ENCODE data around the gene RCOR2.

DNA sequence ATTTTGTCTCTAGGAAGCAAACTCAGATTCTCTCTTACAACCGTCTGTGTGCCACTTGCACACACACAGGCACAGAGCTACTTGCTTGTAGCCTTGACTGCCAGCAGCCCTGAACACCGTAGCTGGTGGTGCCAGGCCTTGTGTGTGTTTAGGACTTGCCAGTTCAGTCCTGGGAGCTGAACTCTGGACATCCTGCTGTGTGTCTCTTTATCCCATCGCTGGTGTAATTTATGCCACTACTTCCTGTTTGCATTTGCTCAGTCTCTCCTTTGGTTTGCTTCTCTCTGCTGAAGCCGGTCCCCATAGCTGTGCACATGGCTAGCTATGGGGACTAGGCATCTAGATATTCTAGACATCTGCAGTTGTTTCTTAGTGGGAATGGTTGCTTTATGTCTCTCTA, 54.0 kb downstream of the RCOR2 start:
- TF ChIP-seq EZH2 (IDR thresholded peaks at IDR 0.05; ENCODE audit: insufficient read depth, low read length), result no peak
- TF ChIP-seq, protein P1, sequence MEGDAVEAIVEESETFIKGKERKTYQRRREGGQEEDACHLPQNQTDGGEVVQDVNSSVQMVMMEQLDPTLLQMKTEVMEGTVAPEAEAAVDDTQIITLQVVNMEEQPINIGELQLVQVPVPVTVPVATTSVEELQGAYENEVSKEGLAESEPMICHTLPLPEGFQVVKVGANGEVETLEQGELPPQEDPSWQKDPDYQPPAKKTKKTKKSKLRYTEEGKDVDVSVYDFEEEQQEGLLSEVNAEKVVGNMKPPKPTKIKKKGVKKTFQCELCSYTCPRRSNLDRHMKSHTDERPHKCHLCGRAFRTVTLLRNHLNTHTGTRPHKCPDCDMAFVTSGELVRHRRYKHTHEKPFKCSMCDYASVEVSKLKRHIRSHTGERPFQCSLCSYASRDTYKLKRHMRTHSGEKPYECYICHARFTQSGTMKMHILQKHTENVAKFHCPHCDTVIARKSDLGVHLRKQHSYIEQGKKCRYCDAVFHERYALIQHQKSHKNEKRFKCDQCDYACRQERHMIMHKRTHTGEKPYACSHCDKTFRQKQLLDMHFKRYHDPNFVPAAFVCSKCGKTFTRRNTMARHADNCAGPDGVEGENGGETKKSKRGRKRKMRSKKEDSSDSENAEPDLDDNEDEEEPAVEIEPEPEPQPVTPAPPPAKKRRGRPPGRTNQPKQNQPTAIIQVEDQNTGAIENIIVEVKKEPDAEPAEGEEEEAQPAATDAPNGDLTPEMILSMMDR (IDR thresholded peaks at IDR 0.05; ENCODE audit: insufficient read depth, low read depth, low read length), result no peak

Measured in astrocyte (in vitro differentiated cells and primary cell).